Esophagus muscularis mucosa (tissue), 4 donors: Measurements from ENCODE around the gene MTPN. TPM values are rescaled to one million over a fixed set of nuclear protein-coding genes. Genes with fewer than 3 reads are reported as not detected.

Experiments
- DNase-seq: peaks from one replicate; pipeline ENCODE4 v3.0.0-alpha.2; 2017; ENCODE audit errors: extremely low spot score
- H3K27ac ChIP-seq, 4 donors: fragments of 200-600 bp; sonication (generic); replicated peaks in 1 of 4; 1 replicate in 3 of 4; 2 replicates in 1 of 4; pipeline ENCODE4 v1.5.1; 2016 to 2019; ENCODE audit warnings: mild to moderate bottlenecking in 1 of 4
- H3K27me3 ChIP-seq, 4 donors: fragments of 200-600 bp; sonication (generic); one replicate each; pipeline versions ENCODE4 v1.5.1 to v1.6.0; 2016 to 2019
- H3K36me3 ChIP-seq, 4 donors: fragments of 200-600 bp; sonication (generic); one replicate each; pipeline ENCODE4 v1.5.1; 2016 to 2019
- H3K4me1 ChIP-seq, 4 donors: fragments of 200-600 bp; sonication (generic); one replicate each; pipeline ENCODE4 v1.5.1; 2016 to 2019
- H3K4me3 ChIP-seq, 4 donors: fragments of 200-600 bp; sonication (generic); 1 replicate in 2 of 4; 2 replicates in 2 of 4; pipeline ENCODE4 v1.5.1; 2016 to 2019; ENCODE audit warnings: mild to moderate bottlenecking in 4 of 4, moderate library complexity in 1 of 4
- H3K9me3 ChIP-seq, 4 donors: fragments of 200-600 bp; sonication (generic); 1 replicate in 3 of 4; 2 replicates in 1 of 4; pipeline ENCODE4 v1.5.1; 2016 to 2019
- CTCF ChIP-seq, 3 experiments: fragments of 200-600 bp in 2 of 3; fragments of 450-650 bp in 1 of 3; sonication (generic) in 2 of 3; IDR thresholded peaks; one replicate each; pipeline ENCODE4 v1.5.1; 2017 to 2019; ENCODE audit warnings: antibody characterized with exemption in 3 of 3, mild to moderate bottlenecking in 2 of 3, moderate library complexity in 1 of 3
- EP300 ChIP-seq: sonication (generic); formaldehyde crosslinking; IDR thresholded peaks from one replicate; pipeline ENCODE4 v1.6.1; 2017; ENCODE audit warnings: antibody characterized with exemption
- POLR2A ChIP-seq: fragments of 450-650 bp; IDR thresholded peaks from one replicate; pipeline ENCODE4 v1.6.1; 2017; ENCODE audit warnings: antibody characterized with exemption, moderate library complexity, mild to moderate bottlenecking, low read depth
- POLR2AphosphoS5 ChIP-seq, 2 donors: sonication (generic); formaldehyde crosslinking; IDR thresholded peaks; one replicate each; pipeline ENCODE4 v1.6.1; 2017; ENCODE audit warnings: antibody characterized with exemption in 2 of 2
- WGBS: methylation state at CpG from one replicate; pipeline ENCODE4 v1.1.5; 2018; 5-methylcytosine and 5-hydroxymethylcytosine counted together
- intact Hi-C: fragments of 100-400 bp; cut with DNase I; formaldehyde crosslinking; loops from one replicate; pipeline ENCODE4 v1.15.1; 2023
- total RNA-seq, 4 donors: library from RNA; depleted of rRNA; stranded (reverse); fragments of >200 nt; gene quantifications; one replicate each; pipeline versions ENCODE4 v1.1.0 to v1.2.1, GENCODE V29; 2016

The MTPN gene
- total RNA-seq, 4 donors from 2014 or later = 68.8 to 74.9 (median 71.5) TPM

DNA sequence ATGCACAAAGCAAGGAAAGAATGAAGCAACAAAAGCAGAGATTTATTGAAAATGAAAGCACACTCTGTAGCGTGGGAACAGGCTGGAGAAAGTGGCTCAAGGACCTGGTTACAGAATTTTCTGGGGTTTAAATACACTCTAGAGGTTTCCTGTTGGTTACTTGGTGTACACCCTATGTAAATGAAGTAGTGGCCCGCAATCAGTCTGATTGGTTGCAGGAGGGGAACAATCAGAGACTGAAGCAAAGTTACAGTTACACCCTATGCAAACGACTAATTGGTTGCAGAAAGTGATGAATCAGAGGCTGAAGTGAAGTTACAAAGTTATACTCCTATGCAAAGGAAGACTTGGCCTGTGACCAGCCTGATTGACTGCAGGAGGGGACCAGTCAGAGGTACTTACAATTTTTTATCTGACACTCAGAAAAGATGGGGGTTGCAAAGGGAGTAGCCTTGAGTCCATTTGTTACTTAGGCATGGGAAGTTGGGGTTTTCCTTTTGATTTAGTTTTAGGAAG lies 3.6 kb upstream of the MTPN start:
- intact Hi-C loops = no loop called here
- no peak for DNase-seq
- TF ChIP-seq POLR2AphosphoS5 (IDR thresholded peaks at IDR 0.05) (no peak), EP300 (no peak), CTCF (IDR thresholded peaks at IDR 0.05) (no peak), POLR2A (no peak)
- H3K27me3 ChIP-seq = no peaks in the 10 kb centered on the region
- H3K27ac ChIP-seq = peak overlapping the region; percentile 13 to 57 (median 34)
- peak overlapping the region in 2 of 4 donors; percentile 8 to 24 for H3K4me3 ChIP-seq
- H3K9me3 ChIP-seq = no peaks in the 10 kb centered on the region
- peaks cover 11 to 25% (median 16%) of the 10 kb centered on the region in 4 donors for H3K4me1 ChIP-seq
- 69% methylated on average over 3 of the region's 3 CpGs for WGBS
- H3K36me3 ChIP-seq = no peaks in the 10 kb centered on the region

DNA sequence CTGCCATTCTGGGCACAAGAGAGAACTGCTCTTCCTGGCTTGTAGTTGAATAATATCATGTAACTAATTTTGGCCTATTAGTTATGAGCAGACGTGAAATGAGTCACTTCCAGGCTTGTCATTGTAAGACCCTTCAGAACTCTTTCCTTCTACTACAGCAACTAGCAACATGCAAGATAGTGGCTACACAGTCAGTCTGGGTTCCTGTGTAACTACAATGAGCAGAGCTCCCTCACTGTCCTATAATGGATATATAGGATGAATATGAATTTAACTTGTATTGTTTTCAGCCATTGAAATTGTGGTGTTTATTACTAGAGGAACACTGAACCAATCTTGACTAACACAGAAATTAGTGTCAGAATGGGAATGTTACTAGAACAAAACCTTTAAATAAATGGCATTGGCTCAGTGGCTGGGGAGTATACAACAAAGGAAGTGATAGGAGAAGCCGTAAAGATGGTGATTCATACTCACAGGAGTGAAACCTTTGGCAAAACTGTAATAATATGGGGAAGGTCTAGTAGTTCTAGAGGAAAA lies 2.9 kb upstream of the MTPN start:
- 60% methylated on average over 2 of the region's 2 CpGs for WGBS
- Histone ChIP-seq H3K27ac (peak overlapping the region; percentile 13 to 57 (median 34)), H3K4me1 (peaks cover 17 to 32% (median 22%) of the 10 kb centered on the region in 4 donors), H3K9me3 (no peaks in the 10 kb centered on the region), H3K27me3 (no peaks in the 10 kb centered on the region), H3K36me3 (no peaks in the 10 kb centered on the region), H3K4me3 (peak overlapping the region in 2 of 4 donors; percentile 8 to 24)
- intact Hi-C loops = no loop called here
- no peak for DNase-seq
- TF ChIP-seq POLR2A (no peak), EP300 (no peak), POLR2AphosphoS5 (IDR thresholded peaks at IDR 0.05) (peak in 1 of 2 donors; percentile 16), CTCF (IDR thresholded peaks at IDR 0.05) (no peak)

GRCh38 chr7:135979471-135980011 lies 2.4 kb upstream of the MTPN start:
- Histone ChIP-seq H3K4me1 (peaks cover 23 to 37% (median 27%) of the 10 kb centered on the region in 4 donors), H3K27ac (peak overlapping the region in 3 of 4 donors; percentile 25 to 57 (median 46)), H3K4me3 (no peak overlapping the region), H3K36me3 (no peaks in the 10 kb centered on the region), H3K27me3 (no peaks in the 10 kb centered on the region), H3K9me3 (no peaks in the 10 kb centered on the region)
- DNase-seq = no peak
- intact Hi-C loops = loop anchor here (5.0 kb wide), 1 partner anchor 317 kb away; the partner anchor contains the start of gene STMP1
- TF ChIP-seq EP300 (no peak), POLR2A (no peak), CTCF (IDR thresholded peaks at IDR 0.05) (no peak), POLR2AphosphoS5 (IDR thresholded peaks at IDR 0.05) (no peak)

DNA sequence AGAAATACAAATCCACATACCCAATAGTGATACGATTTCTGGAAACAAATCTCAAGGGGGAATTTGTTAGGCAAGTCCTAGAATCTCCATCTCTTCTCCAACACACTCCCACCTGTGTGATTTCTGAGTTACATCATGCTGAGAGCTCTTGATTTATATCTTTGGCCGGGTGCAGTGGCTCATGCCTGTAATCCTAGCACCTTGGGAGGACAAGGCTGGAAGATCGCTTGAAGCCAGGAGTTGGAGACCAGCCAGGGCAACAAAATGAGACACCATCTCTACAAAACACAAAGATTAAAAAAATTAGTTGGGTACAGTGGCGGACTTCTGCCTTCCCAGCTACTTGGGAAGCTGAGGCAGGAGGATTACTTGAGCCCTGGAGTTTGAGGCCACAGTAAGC lies 1.5 kb upstream of the MTPN start:
- Histone ChIP-seq H3K4me1 (peaks cover 24 to 46% (median 35%) of the 10 kb centered on the region in 4 donors), H3K36me3 (peaks cover 0 to under 1% (median 0%) of the 10 kb centered on the region in 4 donors), H3K27ac (no peak overlapping the region), H3K4me3 (no peak overlapping the region), H3K27me3 (no peaks in the 10 kb centered on the region), H3K9me3 (no peaks in the 10 kb centered on the region)
- DNase-seq = no peak
- 94% methylated on average over 4 of the region's 4 CpGs for WGBS
- intact Hi-C loops = loop anchor here (5.0 kb wide), 1 partner anchor 316 kb away; the partner anchor contains the start of gene STMP1
- TF ChIP-seq EP300 (no peak), POLR2AphosphoS5 (IDR thresholded peaks at IDR 0.05) (no peak), POLR2A (no peak), CTCF (IDR thresholded peaks at IDR 0.05) (no peak)
